RPMI7951 (cell line): ENCODE measurements around the gene PADI3. TPM values are rescaled to one million over a fixed set of nuclear protein-coding genes. Genes with fewer than 3 reads are reported as not detected.

Source experiments
- DNase-seq: peaks from one replicate; pipeline ENCODE4 v3.0.0-alpha.2; 2012; ENCODE audit warnings: low read depth
- total RNA-seq: library from RNA; depleted of rRNA; stranded (reverse); fragments of >200 nt; shearing (Covaris generic); gene quantifications from 2 replicates; pipeline ENCODE4 v1.2.3, GENCODE V29; 2014; rRNA removed

Gene PADI3
- total RNA-seq, 1 experiment from 2014 or later = 48.8 TPM

- no peak for DNase-seq
These were observed 84.2 kb downstream of the PADI3 start for GRCh38 chr1:17333081-17333480.

Other genes with a start within 250 kb of the PADI3 start
- 75.0 and 90.6 TPM in 2 replicates for gene ATP13A2, start 237.2 kb upstream of the PADI3 start, total RNA-seq
- 284 and 314 TPM in 2 replicates for gene SDHB, start 195.1 kb upstream of the PADI3 start, total RNA-seq
- gene PADI2, start 129.6 kb upstream of the PADI3 start, total RNA-seq = 2.9 and 4.1 TPM in 2 replicates
- gene PADI1, start 44.0 kb upstream of the PADI3 start, total RNA-seq = 1.9 and 2.4 TPM in 2 replicates
- 3.5 and 6.7 TPM in 2 replicates for gene PADI4, start 59.1 kb downstream of the PADI3 start, total RNA-seq
- not detected in 2 replicates for gene PADI6, start 123.1 kb downstream of the PADI3 start, total RNA-seq
- gene RCC2, start 190.6 kb downstream of the PADI3 start, total RNA-seq = 60.7 and 61.9 TPM in 2 replicates